ENCODE data around the gene MAPK8IP2. TPM values are rescaled to one million over a fixed set of nuclear protein-coding genes. Genes with fewer than 3 reads are reported as not detected.

The MAPK8IP2 gene
- total RNA-seq, 1 experiment from 2014 or later, result 3.0 TPM

- no peak for DNase-seq (ENCODE audit: low read depth)
- in situ Hi-C loops (cut with HindIII; ENCODE audit: low pct_unique_long_range_greater_than_20kb, low sequenced_read_pairs), result no loop called here
Measured at GRCh38 chr22:50585781-50586180, 14.8 kb upstream of the MAPK8IP2 start.

GRCh38 chr22:50586416-50586815, 14.2 kb upstream of the MAPK8IP2 start:
- no peak for DNase-seq (ENCODE audit: low read depth)
- in situ Hi-C loops (cut with HindIII; ENCODE audit: low pct_unique_long_range_greater_than_20kb, low sequenced_read_pairs), result no loop called here

GRCh38 chr22:50587407-50587806, 13.2 kb upstream of the MAPK8IP2 start:
- no peak for DNase-seq (ENCODE audit: low read depth)
- in situ Hi-C loops (cut with HindIII; ENCODE audit: low pct_unique_long_range_greater_than_20kb, low sequenced_read_pairs), result no loop called here

GRCh38 chr22:50595189-50595588, 5.4 kb upstream of the MAPK8IP2 start:
- no peak for DNase-seq (ENCODE audit: low read depth)
- in situ Hi-C loops (cut with HindIII; ENCODE audit: low pct_unique_long_range_greater_than_20kb, low sequenced_read_pairs), result no loop called here

- no peak for DNase-seq (ENCODE audit: low read depth)
- in situ Hi-C loops (cut with HindIII; ENCODE audit: low pct_unique_long_range_greater_than_20kb, low sequenced_read_pairs), result no loop called here
Measured at GRCh38 chr22:50597097-50597496, 3.5 kb upstream of the MAPK8IP2 start.

- DNase-seq (ENCODE audit: low read depth), result peak; percentile 63
- in situ Hi-C loops (cut with HindIII; ENCODE audit: low pct_unique_long_range_greater_than_20kb, low sequenced_read_pairs), result no loop called here
Measured at GRCh38 chr22:50599816-50600455, 657 bp upstream of the MAPK8IP2 start.

- in situ Hi-C loops (cut with HindIII; ENCODE audit: low pct_unique_long_range_greater_than_20kb, low sequenced_read_pairs), result no loop called here
Measured at GRCh38 chr22:50600967-50601668, 525 bp downstream of the MAPK8IP2 start.

GRCh38 chr22:50601669-50602337, 1.2 kb downstream of the MAPK8IP2 start:
- DNase-seq (ENCODE audit: low read depth), result no peak
- in situ Hi-C loops (cut with HindIII; ENCODE audit: low pct_unique_long_range_greater_than_20kb, low sequenced_read_pairs), result no loop called here

More at GRCh38 chr22:50600967-50601668, 525 bp downstream of the MAPK8IP2 start:
- DNase-seq (ENCODE audit: low read depth), result no peak

GRCh38 chr22:50602338-50602700, 1.7 kb downstream of the MAPK8IP2 start:
- no peak for DNase-seq (ENCODE audit: low read depth)

GRCh38 chr22:50603511-50604255, 3.1 kb downstream of the MAPK8IP2 start:
- in situ Hi-C loops (cut with HindIII; ENCODE audit: low pct_unique_long_range_greater_than_20kb, low sequenced_read_pairs), result no loop called here
- no peak for DNase-seq (ENCODE audit: low read depth)

More at GRCh38 chr22:50602338-50602700, 1.7 kb downstream of the MAPK8IP2 start:
- in situ Hi-C loops (cut with HindIII; ENCODE audit: low pct_unique_long_range_greater_than_20kb, low sequenced_read_pairs), result no loop called here

GRCh38 chr22:50604256-50605001, 3.8 kb downstream of the MAPK8IP2 start:
- DNase-seq (ENCODE audit: low read depth), result no peak
- in situ Hi-C loops (cut with HindIII; ENCODE audit: low pct_unique_long_range_greater_than_20kb, low sequenced_read_pairs), result no loop called here

- DNase-seq (ENCODE audit: low read depth), result no peak
- in situ Hi-C loops (cut with HindIII; ENCODE audit: low pct_unique_long_range_greater_than_20kb, low sequenced_read_pairs), result no loop called here
Measured at GRCh38 chr22:50605002-50605612, 4.5 kb downstream of the MAPK8IP2 start.

- no peak for DNase-seq (ENCODE audit: low read depth)
- in situ Hi-C loops (cut with HindIII; ENCODE audit: low pct_unique_long_range_greater_than_20kb, low sequenced_read_pairs), result no loop called here
Measured at GRCh38 chr22:50605613-50606074, 5.1 kb downstream of the MAPK8IP2 start.

GRCh38 chr22:50606165-50606945, 5.8 kb downstream of the MAPK8IP2 start:
- in situ Hi-C loops (cut with HindIII; ENCODE audit: low pct_unique_long_range_greater_than_20kb, low sequenced_read_pairs), result no loop called here
- DNase-seq (ENCODE audit: low read depth), result no peak

- no peak for DNase-seq (ENCODE audit: low read depth)
- in situ Hi-C loops (cut with HindIII; ENCODE audit: low pct_unique_long_range_greater_than_20kb, low sequenced_read_pairs), result no loop called here
Measured at GRCh38 chr22:50606946-50607658, 6.5 kb downstream of the MAPK8IP2 start.

GRCh38 chr22:50607659-50608020, 7.0 kb downstream of the MAPK8IP2 start:
- DNase-seq (ENCODE audit: low read depth), result no peak
- in situ Hi-C loops (cut with HindIII; ENCODE audit: low pct_unique_long_range_greater_than_20kb, low sequenced_read_pairs), result no loop called here

All from Caki2 (cell line).